GM19099 (cell line): Measurements from ENCODE around the gene PLEKHH1.

ENCODE experiments used
- POLR2A ChIP-seq: IDR thresholded peaks from 3 replicates; pipeline ENCODE4 v1.6.1; 2011; ENCODE audit warnings: low read depth; ENCODE audit not compliant: insufficient read length; ENCODE audit errors: extremely low read depth

PLEKHH1 gene

GRCh38 chr14:67519406-67519805 lies 13.7 kb upstream of the PLEKHH1 start:
- TF ChIP-seq POLR2A = no peak

GRCh38 chr14:67520482-67520881 lies 12.6 kb upstream of the PLEKHH1 start:
- TF ChIP-seq POLR2A = no peak

- TF ChIP-seq POLR2A = no peak
These were observed 10.8 kb upstream of the PLEKHH1 start for GRCh38 chr14:67522270-67522669.

- TF ChIP-seq POLR2A = no peak
These were observed 9.1 kb upstream of the PLEKHH1 start for GRCh38 chr14:67523764-67524633.

- TF ChIP-seq POLR2A = no peak
These were observed 8.5 kb upstream of the PLEKHH1 start for GRCh38 chr14:67524634-67524963.

GRCh38 chr14:67525389-67525788 lies 7.7 kb upstream of the PLEKHH1 start:
- TF ChIP-seq POLR2A = no peak

GRCh38 chr14:67526181-67526580 lies 6.9 kb upstream of the PLEKHH1 start:
- no peak for TF ChIP-seq POLR2A

- TF ChIP-seq POLR2A = no peak
These were observed 6.2 kb upstream of the PLEKHH1 start for GRCh38 chr14:67526676-67527459.

GRCh38 chr14:67527756-67528155 lies 5.3 kb upstream of the PLEKHH1 start:
- no peak for TF ChIP-seq POLR2A

- no peak for TF ChIP-seq POLR2A
These were observed 4.8 kb upstream of the PLEKHH1 start for GRCh38 chr14:67528276-67528675.

GRCh38 chr14:67529947-67530935 lies 2.8 kb upstream of the PLEKHH1 start:
- no peak for TF ChIP-seq POLR2A

GRCh38 chr14:67532606-67532997 lies 488 bp upstream of the PLEKHH1 start:
- TF ChIP-seq POLR2A = no peak

- TF ChIP-seq POLR2A = no peak
These were observed 630 bp downstream of the PLEKHH1 start for GRCh38 chr14:67533754-67534085.

GRCh38 chr14:67536087-67536486 lies 3.0 kb downstream of the PLEKHH1 start:
- TF ChIP-seq POLR2A = no peak

- TF ChIP-seq POLR2A = no peak
These were observed 4.6 kb downstream of the PLEKHH1 start for GRCh38 chr14:67537736-67538135.

GRCh38 chr14:67538501-67538900 lies 5.4 kb downstream of the PLEKHH1 start:
- TF ChIP-seq POLR2A = no peak

- TF ChIP-seq POLR2A = no peak
These were observed 6.0 kb downstream of the PLEKHH1 start for GRCh38 chr14:67539116-67539515.
